HG02678 (cell line): ENCODE results near the gene KRT17.
"Not testable (repeated sequence)": the region's sequence is repeated elsewhere in the genome, so short reads cannot be mapped to it uniquely, and the experiment has no call there.

Experiments
- ATAC-seq: cut with Tn5 transposase; IDR thresholded peaks from one replicate; pipeline ENCODE4 v1.9.1; 2021; ENCODE audit warnings: mild to moderate bottlenecking, moderate library complexity; ENCODE audit not compliant: unreplicated experiment

Gene KRT17

DNA sequence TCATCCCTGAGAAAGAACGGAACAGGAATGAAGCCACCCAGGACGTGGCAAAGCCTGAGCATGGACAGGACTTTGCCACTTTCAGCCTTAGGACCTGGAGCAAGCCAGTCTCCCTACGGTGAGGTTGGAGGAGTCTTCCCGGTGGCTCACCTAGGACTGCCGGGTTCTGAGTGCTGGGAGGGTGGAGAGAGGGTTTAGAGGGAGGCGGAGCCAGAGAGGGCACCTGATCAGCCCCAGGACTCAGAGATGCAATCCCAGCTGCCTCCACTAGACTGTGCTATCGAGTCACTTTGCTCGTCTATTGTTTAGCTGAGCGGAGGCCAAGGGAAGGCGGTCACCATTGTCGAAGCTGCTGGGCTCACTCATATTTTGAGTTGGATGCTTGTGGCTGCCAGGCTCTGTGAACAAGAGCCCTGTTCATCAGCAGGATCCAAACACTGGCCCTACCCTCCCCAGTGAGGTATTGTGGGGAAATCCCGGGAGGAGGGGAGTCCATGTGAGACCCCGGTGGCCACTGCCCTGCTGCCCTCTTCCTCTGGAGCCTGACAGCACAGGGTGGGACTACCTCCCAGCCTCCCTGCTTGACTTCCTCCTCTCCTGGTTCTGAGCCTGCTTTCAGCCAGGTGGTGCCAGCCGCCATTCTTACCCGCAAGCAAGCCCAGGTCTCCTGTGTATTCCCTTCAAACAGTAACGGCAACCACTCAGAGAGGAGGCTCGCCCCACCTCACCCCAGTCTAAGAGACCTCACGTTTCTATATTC lies 44.7 kb downstream of the KRT17 start:
- no peak for ATAC-seq

DNA sequence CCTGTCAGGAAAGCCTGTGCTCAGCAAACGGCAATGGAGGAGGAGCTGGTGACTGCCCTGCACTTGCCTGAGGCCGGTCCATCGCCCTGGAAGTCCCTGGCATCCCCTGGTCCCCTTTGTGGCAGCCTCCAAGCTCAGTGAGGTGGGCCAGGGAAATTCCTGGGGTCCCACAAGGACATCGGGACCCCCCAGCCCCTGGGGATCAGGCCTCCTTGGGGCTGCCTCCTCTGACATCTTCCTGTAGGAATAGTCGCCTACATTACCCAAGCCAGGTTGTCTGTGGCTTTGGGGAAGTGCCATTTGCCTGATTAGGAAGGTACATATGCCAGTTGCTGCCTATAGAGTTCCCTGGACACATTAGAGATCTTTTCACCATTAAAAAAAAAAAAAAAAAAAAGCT lies 45.4 kb downstream of the KRT17 start:
- no peak for ATAC-seq

DNA sequence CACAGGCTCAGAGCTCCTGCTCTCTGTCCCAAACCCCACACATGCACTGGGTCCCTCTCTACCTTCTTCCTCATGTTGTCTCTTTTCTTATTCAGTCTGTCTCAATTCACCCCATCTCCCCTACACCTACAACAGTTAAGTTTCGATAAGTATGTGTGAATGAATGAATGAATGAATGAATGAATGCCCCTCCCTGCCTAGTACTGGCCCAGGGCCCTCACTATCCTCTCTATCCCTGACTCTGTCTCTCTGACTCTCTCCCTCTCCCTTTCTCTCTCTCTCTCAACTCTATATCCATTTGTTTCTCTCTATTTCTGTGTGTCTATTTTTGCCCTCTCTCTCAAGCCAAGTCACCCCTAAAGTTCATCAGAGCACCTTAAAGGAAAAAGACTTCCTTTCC lies 45.8 kb downstream of the KRT17 start:
- no peak for ATAC-seq

DNA sequence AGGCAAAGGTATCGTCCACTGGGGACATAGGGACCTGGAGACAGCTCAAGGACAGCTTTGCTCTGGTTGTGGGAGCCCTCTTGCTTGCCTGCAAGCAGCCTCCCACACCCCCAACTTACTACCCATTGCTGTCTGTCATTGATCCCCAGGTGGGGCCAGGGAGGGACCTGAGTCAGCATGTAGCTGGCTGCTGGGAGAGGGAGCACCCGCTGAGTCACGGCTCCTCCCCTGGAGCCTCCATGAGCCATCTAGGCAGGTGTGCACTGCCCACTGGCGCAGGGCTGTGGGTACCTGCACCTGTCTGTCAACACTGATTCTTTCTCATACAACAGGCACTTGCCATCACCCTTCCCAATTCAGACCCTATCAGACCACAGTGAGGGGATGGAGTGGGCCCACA lies 47.6 kb downstream of the KRT17 start:
- not testable (repeated sequence) for ATAC-seq

DNA sequence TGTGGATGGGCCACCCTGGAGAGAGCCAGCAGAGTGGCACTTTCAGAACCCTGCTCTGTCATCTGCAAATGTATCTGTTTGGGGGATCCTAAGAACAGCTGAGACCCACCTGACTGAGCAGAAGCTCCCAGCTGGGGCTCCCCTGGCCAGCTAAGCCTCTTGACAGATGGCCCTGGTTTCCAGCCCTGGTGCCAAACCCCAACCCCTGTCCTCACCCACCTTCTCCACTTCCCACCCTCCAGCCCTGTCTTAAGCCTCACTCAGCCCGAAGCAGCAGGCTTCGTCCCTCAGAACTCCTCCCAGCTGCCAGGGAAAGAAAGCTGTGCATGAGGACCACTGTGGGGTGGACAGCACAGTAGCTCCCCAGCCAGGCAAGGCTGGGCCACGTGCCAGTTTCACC lies 49.0 kb downstream of the KRT17 start:
- ATAC-seq = no peak

DNA sequence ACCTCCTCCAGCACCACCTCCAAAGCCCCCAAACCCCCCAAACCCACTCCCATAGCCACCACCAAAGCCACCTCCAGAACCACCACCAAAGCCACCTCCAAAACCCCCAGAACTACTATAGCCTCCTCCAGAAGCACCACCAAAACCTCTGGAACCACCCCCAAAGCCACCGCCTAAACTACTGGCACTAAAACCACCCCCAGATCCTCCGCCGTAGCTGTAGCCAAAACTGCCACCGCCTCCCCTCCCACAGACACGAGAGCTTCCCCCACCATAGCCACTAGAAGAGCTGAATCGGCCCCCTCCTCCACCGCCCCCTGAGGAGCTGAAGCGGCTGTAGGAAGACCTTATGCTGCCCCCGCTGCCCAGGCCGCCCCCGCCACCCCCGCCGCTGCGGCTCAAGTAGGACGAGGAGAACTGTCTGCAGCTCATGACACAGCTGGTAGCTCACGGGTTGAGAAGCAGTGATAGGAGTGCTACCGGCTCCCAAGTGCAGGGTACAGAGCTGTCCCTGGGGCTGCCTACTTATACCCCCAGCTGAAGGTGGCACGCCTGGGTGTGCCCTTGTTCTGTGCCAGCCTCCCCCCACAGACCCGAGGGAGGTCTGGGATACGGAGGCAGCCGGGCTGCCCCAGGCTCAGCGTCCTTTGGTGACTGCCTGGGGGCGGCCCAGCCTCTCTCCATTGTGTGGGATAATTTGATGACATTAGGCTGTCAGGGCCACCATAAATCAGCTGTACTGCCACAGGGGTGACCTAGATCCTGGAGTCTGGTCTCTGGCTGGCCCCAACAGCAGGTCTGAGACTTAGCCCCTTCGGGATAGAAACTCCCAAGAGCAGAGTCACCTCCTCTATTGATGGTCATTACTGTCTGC lies 52.6 kb downstream of the KRT17 start, which contains the start of gene KRT9:
KRT9 (minus strand) TSS at position 499 of the 874 bp plus-strand sequence; CDS start at position 432, 67 bp downstream.
- ATAC-seq = no peak
